Kidney (tissue), 14 donors: Measurements from ENCODE around the gene CCDC12. TPM values are rescaled to one million over a fixed set of nuclear protein-coding genes. Genes with fewer than 3 reads are reported as not detected.
A peak's percentile ranks its signal among the peaks of the same experiment; 100 is the strongest.

Source experiments
- DNase-seq, 5 donors: peaks; one replicate each; pipeline ENCODE4 v3.0.0-alpha.2; 2013 to 2020
- FAIRE-seq: peaks from 2 replicates; lab custom pipeline; 2012; peaks lifted over from hg19 to GRCh38; lab: Jason Lieb, UNC
- H3K27ac ChIP-seq, 2 donors: one replicate each; pipeline ENCODE4 v1.7.0; 2013; ENCODE audit warnings: low read depth in 2 of 2, low read length in 2 of 2, inconsistent platforms in 1 of 2
- H3K27me3 ChIP-seq: one replicate; pipeline ENCODE4 v1.7.1; 2013; ENCODE audit warnings: low read length, inconsistent platforms; ENCODE audit not compliant: control insufficient read depth, insufficient read depth
- H3K36me3 ChIP-seq, 3 donors: one replicate each; pipeline versions ENCODE4 v1.7.0 to v1.7.1; 2013; ENCODE audit warnings: low read length in 3 of 3, control low read depth in 1 of 3, inconsistent platforms in 1 of 3; ENCODE audit not compliant: insufficient read depth in 3 of 3, control insufficient read depth in 2 of 3
- H3K4me1 ChIP-seq, 3 donors: one replicate each; pipeline versions ENCODE4 v1.7.0 to v1.7.1; 2013; ENCODE audit warnings: low read length in 3 of 3, inconsistent platforms in 1 of 3, low read depth in 1 of 3; ENCODE audit not compliant: control insufficient read depth in 2 of 3, insufficient read depth in 2 of 3
- H3K4me3 ChIP-seq, 3 donors: one replicate each; pipeline versions ENCODE4 v1.7.0 to v1.8.1; 2013; ENCODE audit warnings: low read length in 3 of 3, control low read depth in 1 of 3, inconsistent platforms in 1 of 3
- H3K9ac ChIP-seq, 3 donors: one replicate each; pipeline versions ENCODE4 v1.7.0 to v1.7.1; 2013; ENCODE audit warnings: low read length in 3 of 3, control low read depth in 1 of 3, inconsistent platforms in 1 of 3
- H3K9me3 ChIP-seq, 3 donors: one replicate each; pipeline versions ENCODE4 v1.7.0 to v1.7.1; 2013; ENCODE audit warnings: low read length in 3 of 3, control low read depth in 1 of 3, inconsistent platforms in 1 of 3; ENCODE audit not compliant: control insufficient read depth in 2 of 3, insufficient read depth in 1 of 3
- intact Hi-C: fragments of 100-400 bp; cut with DNase I; formaldehyde crosslinking; loops from one replicate; pipeline ENCODE4 v1.11.1; 2022
- polyA plus RNA-seq: library from polyadenylated mRNA; stranded (reverse); fragments of 350-450 nt; fragmentation: Illumina TruSeq; extraction: RNeasy Lipid Tissue Mini Kit (QIAGEN cat#74804); gene quantifications from one replicate; pipeline ENCODE4 v1.2.3, GENCODE V29; 2014; ENCODE audit warnings: low read depth, low replicate concordance; ENCODE audit not compliant: insufficient read depth
- total RNA-seq: library from RNA; stranded (reverse); fragmentation: NEBNext Ultra II Directional; extraction: Animal tissue kit (Norgen Biotek cat#: 25700); gene quantifications from one replicate; pipeline ENCODE4 v1.2.1, GENCODE V29; 2021
- TF ChIP-seq, protein P1 (sequence below): IDR thresholded peaks from 3 replicates; pipeline ENCODE4 v1.5.1; 2012; ENCODE audit warnings: mild to moderate bottlenecking, moderate library complexity, borderline replicate concordance; ENCODE audit not compliant: insufficient read depth; ENCODE audit errors: extremely low read depth
- donor health status: control.
- donor health status: control.
- donor health status: control.
- donor health status: control.
- donor health status: control.
- donor health status: DM: yes; HTN: yes; CAD: no.
- donor health status: Normal renal cell carcinoma (clear cell type).

Gene CCDC12
- total and polyA plus RNA-seq, 2 donors from 2014 or later = 59.7 to 85.6 TPM

- intact Hi-C loops = no loop called here
- FAIRE-seq (no peak), DNase-seq (peak; percentile 58 to 92 (median 77))
- peak overlapping the region in 1 of 3 donors; percentile 96 for H3K9ac ChIP-seq
- H3K4me3 ChIP-seq = peak overlapping the region in 1 of 3 donors; percentile 61
- no peaks in the 10 kb centered on the region for H3K9me3 ChIP-seq
- H3K4me1 ChIP-seq = peaks cover 9 to 53% (median 52%) of the 10 kb centered on the region in 3 donors
- TF ChIP-seq, protein P1, sequence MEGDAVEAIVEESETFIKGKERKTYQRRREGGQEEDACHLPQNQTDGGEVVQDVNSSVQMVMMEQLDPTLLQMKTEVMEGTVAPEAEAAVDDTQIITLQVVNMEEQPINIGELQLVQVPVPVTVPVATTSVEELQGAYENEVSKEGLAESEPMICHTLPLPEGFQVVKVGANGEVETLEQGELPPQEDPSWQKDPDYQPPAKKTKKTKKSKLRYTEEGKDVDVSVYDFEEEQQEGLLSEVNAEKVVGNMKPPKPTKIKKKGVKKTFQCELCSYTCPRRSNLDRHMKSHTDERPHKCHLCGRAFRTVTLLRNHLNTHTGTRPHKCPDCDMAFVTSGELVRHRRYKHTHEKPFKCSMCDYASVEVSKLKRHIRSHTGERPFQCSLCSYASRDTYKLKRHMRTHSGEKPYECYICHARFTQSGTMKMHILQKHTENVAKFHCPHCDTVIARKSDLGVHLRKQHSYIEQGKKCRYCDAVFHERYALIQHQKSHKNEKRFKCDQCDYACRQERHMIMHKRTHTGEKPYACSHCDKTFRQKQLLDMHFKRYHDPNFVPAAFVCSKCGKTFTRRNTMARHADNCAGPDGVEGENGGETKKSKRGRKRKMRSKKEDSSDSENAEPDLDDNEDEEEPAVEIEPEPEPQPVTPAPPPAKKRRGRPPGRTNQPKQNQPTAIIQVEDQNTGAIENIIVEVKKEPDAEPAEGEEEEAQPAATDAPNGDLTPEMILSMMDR = no peak
- H3K27me3 ChIP-seq = no peaks in the 10 kb centered on the region
- no peaks in the 10 kb centered on the region for H3K36me3 ChIP-seq
- H3K27ac ChIP-seq = peak overlapping the region; percentile 93 to 100
These were observed 97.6 kb downstream of the CCDC12 start for GRCh38 chr3:46878781-46879436.

DNA sequence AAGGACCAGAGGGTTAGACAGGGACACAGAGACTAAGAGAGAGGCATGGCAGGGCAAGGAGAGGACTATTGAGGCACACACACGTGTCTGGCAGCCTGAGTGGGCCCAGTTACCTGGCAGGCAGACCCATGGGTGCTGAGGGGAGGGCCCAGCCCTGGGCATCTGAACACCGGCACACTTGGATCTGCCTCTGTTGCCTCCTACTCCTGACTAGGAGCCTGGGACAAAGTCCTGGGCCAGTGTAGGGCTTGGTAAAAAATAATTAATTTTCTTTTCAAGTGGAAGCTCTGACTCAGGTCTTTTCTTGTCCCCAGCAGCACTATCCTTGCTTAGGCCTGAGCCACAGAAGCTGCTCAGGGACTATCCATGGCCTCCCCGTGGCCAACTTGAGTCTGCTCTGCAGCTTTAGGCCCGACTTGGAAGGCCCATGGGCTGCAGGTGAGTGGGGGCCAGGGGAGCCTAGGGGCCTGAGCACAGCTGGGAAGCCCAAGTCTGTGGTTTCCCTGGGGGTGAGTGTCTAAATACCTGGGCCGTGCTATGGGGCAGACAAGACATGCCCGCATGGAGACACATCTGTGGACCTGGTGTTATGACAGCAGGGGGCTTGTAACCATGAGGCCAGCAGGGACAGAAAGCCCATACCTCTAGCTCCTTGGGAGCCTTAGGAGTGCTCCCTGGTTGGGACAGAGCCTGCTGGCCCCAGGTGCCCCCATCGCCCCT, 99.0 kb downstream of the CCDC12 start, which contains the start of gene PTH1R:
Gene PTH1R (plus strand): TSS at position 316 of the 720 bp plus-strand sequence. CDS start 5,839 bp downstream, outside the sequence.
- Histone ChIP-seq H3K36me3 (no peaks in the 10 kb centered on the region), H3K4me3 (peak within 1 kb of the TSS in 2 of 3 donors; percentile 36 to 38), H3K27ac (peak within 1 kb of the TSS; percentile 93 to 100), H3K9ac (peak within 1 kb of the TSS in 2 of 3 donors; percentile 38 to 90), H3K27me3 (no peaks in the 10 kb centered on the region), H3K9me3 (no peaks in the 10 kb centered on the region), H3K4me1 (peaks cover 9 to 66% (median 64%) of the 10 kb centered on the region in 3 donors)
- FAIRE-seq (no peak), DNase-seq (no peak)
- intact Hi-C loops = no loop called here
- TF ChIP-seq, protein P1 = no peak

DNA sequence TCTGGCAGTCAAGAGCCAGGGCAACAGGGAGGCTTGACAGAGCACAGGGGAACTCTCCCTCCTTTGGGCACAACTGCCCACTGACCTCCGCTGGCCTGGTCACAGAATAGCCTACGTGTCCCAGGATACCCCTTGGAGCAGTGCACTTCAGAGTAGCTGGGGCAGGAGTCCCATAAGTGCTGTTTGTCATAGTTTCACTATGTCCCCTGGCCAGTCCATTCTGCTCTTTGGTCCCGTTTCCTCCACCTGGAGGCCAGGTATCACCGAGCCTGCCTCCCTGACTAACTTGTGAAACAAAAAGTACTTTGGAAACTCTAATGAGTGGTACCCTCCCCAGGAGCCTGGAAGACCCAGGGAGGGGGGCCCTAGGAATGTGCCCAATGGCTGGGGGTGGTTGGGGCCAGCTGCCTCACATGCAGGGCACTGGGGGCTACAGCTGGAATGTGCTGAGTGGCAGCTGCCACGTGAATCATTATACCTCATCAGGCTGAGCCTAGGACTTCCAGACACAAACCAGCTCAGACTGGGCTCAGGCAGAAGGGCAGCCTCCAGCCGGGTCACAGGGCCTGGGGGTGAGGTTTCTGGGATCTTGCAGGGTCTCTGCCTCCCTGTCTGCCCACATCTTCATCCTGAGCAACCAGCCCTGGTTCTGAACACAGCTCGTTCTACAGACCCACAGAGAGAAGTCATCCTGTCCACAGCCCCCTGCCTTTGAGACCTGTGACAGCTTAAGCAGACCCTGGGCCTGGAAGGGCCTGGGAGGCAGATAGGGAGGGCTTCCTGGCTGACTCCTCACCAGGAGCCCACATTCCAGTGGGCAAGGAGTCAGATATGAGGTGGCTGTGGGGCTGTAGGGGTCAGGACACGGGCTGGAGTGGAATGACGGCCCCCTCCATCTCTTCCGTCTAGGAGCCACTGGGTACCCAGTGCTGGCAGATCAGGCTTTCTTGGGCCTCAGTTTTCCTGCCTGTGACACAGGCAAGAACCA, 99.9 kb downstream of the CCDC12 start:
- Histone ChIP-seq H3K27ac (peak overlapping the region; percentile 93 to 100), H3K9ac (peak overlapping the region in 2 of 3 donors; percentile 38 to 90), H3K27me3 (no peaks in the 10 kb centered on the region), H3K4me1 (peaks cover 9 to 72% (median 70%) of the 10 kb centered on the region in 3 donors), H3K4me3 (peak overlapping the region in 1 of 3 donors; percentile 3), H3K9me3 (no peaks in the 10 kb centered on the region), H3K36me3 (no peaks in the 10 kb centered on the region)
- peak in 4 of 5 donors; percentile 61 to 93 (median 69) for DNase-seq
- no peak for FAIRE-seq
- TF ChIP-seq, protein P1 = no peak
- intact Hi-C loops = no loop called here
